SK-MEL-5 (cell line): ENCODE data around the gene COL4A2. TPM values are rescaled to one million over a fixed set of nuclear protein-coding genes. Genes with fewer than 3 reads are reported as not detected.

Experiments
- DNase-seq: peaks from one replicate; pipeline ENCODE4 v3.0.0-alpha.2; 2016; ENCODE audit warnings: low read depth, low spot score
- in situ Hi-C: cut with HindIII; loops from 2 replicates; pipeline ENCODE4 v1.10.0; 2016; ENCODE audit warnings: low sequenced_read_pairs, high pct_unique_total_duplicates, low pct_unique_long_range_greater_than_20kb
- total RNA-seq: library from RNA; depleted of rRNA; stranded (reverse); fragments of >200 nt; shearing (Covaris generic); gene quantifications from 2 replicates; pipeline ENCODE4 v1.2.3, GENCODE V29; 2014

COL4A2 gene
- total RNA-seq, 1 experiment from 2014 or later: 23.4 TPM

GRCh38 chr13:110372676-110373075 is 65.6 kb downstream of the COL4A2 start:
- no peak for DNase-seq
- in situ Hi-C loops: no loop called here

- no peak for DNase-seq
- in situ Hi-C loops: no loop called here
These were observed 66.5 kb downstream of the COL4A2 start for GRCh38 chr13:110373617-110374016.

- in situ Hi-C loops: no loop called here
- DNase-seq: no peak
These were observed 67.6 kb downstream of the COL4A2 start for GRCh38 chr13:110374431-110375370.

- in situ Hi-C loops: no loop called here
- no peak for DNase-seq
These were observed 69.0 kb downstream of the COL4A2 start for GRCh38 chr13:110376120-110376519.

GRCh38 chr13:110377178-110377825 is 70.2 kb downstream of the COL4A2 start:
- in situ Hi-C loops: no loop called here
- no peak for DNase-seq

GRCh38 chr13:110377826-110378201 is 70.7 kb downstream of the COL4A2 start:
- DNase-seq: no peak
- in situ Hi-C loops: no loop called here

GRCh38 chr13:110379358-110379757 is 72.3 kb downstream of the COL4A2 start:
- DNase-seq: no peak
- in situ Hi-C loops: no loop called here

GRCh38 chr13:110379905-110380341 is 72.8 kb downstream of the COL4A2 start:
- in situ Hi-C loops: no loop called here
- no peak for DNase-seq

GRCh38 chr13:110380359-110381028 is 73.4 kb downstream of the COL4A2 start:
- in situ Hi-C loops: no loop called here
- DNase-seq: no peak

- DNase-seq: no peak
- in situ Hi-C loops: no loop called here
These were observed 73.9 kb downstream of the COL4A2 start for GRCh38 chr13:110381029-110381360.

- no peak for DNase-seq
- in situ Hi-C loops: no loop called here
These were observed 75.1 kb downstream of the COL4A2 start for GRCh38 chr13:110382229-110382628.

- in situ Hi-C loops: no loop called here
These were observed 75.7 kb downstream of the COL4A2 start for GRCh38 chr13:110382830-110383229.

GRCh38 chr13:110387451-110388107 is 80.5 kb downstream of the COL4A2 start:
- in situ Hi-C loops: no loop called here
- no peak for DNase-seq

More at GRCh38 chr13:110382830-110383229, 75.7 kb downstream of the COL4A2 start:
- DNase-seq: no peak

- in situ Hi-C loops: no loop called here
- DNase-seq: no peak
These were observed 81.2 kb downstream of the COL4A2 start for GRCh38 chr13:110388108-110388943.

- no peak for DNase-seq
- in situ Hi-C loops: no loop called here
These were observed 83.5 kb downstream of the COL4A2 start for GRCh38 chr13:110390567-110390966.

- no peak for DNase-seq
- in situ Hi-C loops: no loop called here
These were observed 84.2 kb downstream of the COL4A2 start for GRCh38 chr13:110391273-110391672.
